ENCODE data around the gene MRPL3. TPM values are rescaled to one million over a fixed set of nuclear protein-coding genes. Genes with fewer than 3 reads are reported as not detected.
"Not testable (repeated sequence)": the region's sequence is repeated elsewhere in the genome, so short reads cannot be mapped to it uniquely, and the experiment has no call there.

The MRPL3 gene
- total and polyA plus RNA-seq, 7 donors, result 61.8 to 86.9 (median 73.8) TPM

DNA sequence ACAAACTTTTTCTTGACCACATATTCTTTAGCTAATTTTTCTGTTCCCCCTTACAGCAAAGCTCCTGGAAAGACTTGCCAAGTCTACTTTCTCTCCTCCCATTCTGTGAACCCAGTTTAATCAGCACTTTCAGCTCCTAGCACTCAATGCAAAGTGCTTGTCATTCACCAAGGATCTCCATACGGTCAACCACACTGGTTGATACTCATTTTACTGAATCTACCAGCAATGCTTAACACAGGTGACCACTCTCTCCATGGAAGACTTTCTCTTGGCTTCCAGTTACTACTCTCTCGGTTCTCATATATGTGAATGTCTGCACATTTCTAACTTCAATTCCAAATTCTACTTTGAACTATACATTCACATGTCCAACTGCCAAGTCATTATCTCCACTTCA is 11.7 kb downstream of the MRPL3 start:
- TF ChIP-seq POLR2AphosphoS5 (IDR thresholded peaks at IDR 0.05) (no peak), EP300 (IDR thresholded peaks at IDR 0.05) (no peak), POLR2A (IDR thresholded peaks at IDR 0.05) (no peak)
- TF ChIP-seq, protein P1, sequence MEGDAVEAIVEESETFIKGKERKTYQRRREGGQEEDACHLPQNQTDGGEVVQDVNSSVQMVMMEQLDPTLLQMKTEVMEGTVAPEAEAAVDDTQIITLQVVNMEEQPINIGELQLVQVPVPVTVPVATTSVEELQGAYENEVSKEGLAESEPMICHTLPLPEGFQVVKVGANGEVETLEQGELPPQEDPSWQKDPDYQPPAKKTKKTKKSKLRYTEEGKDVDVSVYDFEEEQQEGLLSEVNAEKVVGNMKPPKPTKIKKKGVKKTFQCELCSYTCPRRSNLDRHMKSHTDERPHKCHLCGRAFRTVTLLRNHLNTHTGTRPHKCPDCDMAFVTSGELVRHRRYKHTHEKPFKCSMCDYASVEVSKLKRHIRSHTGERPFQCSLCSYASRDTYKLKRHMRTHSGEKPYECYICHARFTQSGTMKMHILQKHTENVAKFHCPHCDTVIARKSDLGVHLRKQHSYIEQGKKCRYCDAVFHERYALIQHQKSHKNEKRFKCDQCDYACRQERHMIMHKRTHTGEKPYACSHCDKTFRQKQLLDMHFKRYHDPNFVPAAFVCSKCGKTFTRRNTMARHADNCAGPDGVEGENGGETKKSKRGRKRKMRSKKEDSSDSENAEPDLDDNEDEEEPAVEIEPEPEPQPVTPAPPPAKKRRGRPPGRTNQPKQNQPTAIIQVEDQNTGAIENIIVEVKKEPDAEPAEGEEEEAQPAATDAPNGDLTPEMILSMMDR (IDR thresholded peaks at IDR 0.05), result no peak
- H3K4me3 ChIP-seq, result no peak overlapping the region
- intact Hi-C loops (cut with DNase I), result no loop called here
- no peak overlapping the region for H3K27ac ChIP-seq
- WGBS, 2 donors, result 95 to 97% methylated on average over 2 of the region's 2 CpGs
- H3K4me1 ChIP-seq, result no peaks in the 10 kb centered on the region
- H3K27me3 ChIP-seq, result no peaks in the 10 kb centered on the region
- no peak for DNase-seq
- H3K9me3 ChIP-seq, result no peaks in the 10 kb centered on the region
- peaks cover 0 to 79% (median 6%) of the 10 kb centered on the region in 4 donors for H3K36me3 ChIP-seq

DNA sequence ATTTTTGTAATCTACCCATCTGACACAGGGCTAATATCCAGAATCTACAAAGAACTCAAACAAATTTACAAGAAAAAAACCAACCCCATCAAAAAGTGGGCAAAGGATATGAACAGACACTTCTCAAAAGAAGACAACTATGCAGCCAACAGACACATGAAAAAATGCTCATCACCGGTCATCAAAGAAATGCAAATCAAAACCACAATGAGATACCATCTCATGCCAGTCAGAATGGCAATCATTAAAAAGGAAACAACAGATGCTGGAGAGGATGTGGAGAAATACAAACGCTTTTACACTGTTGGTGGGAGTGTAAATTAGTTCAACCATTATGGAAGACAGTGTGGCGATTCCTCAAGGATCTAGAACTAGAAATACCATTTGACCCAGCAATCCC is 16.2 kb downstream of the MRPL3 start:
- DNase-seq; intact Hi-C loops (cut with DNase I): not testable (repeated sequence)
- H3K36me3 ChIP-seq, result peaks cover 0 to 70% (median 2%) of the 10 kb centered on the region in 4 donors

DNA sequence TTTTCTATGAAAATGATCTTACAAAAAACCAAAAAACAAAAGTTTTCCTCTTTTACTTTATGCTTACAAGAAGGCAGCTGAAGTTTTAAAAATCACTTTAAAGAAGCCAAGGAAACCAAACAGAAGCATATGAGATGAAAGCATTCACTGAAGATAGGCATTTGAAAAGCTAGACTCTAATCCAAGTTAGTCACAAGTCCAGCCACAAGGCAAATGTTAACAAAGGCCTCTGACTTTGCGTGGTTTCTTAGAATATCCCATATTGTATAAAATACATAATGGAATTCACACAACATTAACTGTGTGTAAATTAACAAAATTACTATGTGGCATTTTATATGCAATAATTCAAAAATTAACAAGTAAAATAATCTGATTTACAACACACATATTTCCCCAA is 17.7 kb downstream of the MRPL3 start:
- H3K4me3 ChIP-seq, result no peak overlapping the region

More for the DNA sequence above, 16.2 kb downstream of the MRPL3 start:
- H3K4me1 ChIP-seq, H3K4me3 ChIP-seq, H3K27me3 ChIP-seq, H3K9me3 ChIP-seq, H3K27ac ChIP-seq: not testable (repeated sequence)
- 76 to 90% methylated on average over 3 of the region's 3 CpGs for WGBS, 2 donors

DNA sequence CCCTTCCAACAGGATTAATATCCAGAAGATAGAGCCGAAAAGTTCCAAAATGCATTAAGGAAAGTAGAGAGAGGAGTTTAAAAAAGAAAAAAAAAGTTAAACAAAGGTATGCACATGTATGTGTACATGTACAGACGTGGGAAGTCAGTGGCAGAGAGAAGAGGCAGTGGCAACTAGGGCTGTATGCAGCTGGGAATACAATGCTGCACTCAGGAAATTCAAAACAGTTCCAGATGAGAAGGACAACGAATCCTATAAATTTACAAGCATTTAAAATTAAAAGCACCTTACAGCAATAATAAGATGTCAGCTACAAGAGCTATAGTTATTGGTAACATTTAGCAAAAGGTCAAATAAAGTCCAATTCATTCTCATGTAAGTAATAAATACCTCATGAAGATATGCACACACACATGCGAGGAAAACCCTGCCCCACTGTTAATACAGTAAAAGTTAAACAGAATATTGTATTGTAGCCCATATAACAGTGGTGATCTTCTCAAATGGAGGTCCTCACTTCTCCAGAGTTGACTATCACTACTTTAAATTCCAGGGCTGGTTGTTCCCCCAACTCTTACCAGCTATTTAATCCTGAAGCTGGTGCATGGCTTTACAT is 18.2 kb downstream of the MRPL3 start:
- H3K4me1 ChIP-seq, result no peaks in the 10 kb centered on the region
- H3K4me3 ChIP-seq, result no peak overlapping the region
- TF ChIP-seq EP300 (IDR thresholded peaks at IDR 0.05) (no peak), POLR2AphosphoS5 (IDR thresholded peaks at IDR 0.05) (no peak), POLR2A (IDR thresholded peaks at IDR 0.05) (no peak)
- TF ChIP-seq, protein P1 (IDR thresholded peaks at IDR 0.05), result no peak
- intact Hi-C loops (cut with DNase I), result no loop called here
- 82 to 95% methylated on average over 4 of the region's 4 CpGs for WGBS, 2 donors
- no peak overlapping the region for H3K27ac ChIP-seq
- peaks cover 0 to 64% (median 2%) of the 10 kb centered on the region in 4 donors for H3K36me3 ChIP-seq
- no peaks in the 10 kb centered on the region for H3K27me3 ChIP-seq
- DNase-seq, result no peak
- H3K9me3 ChIP-seq, result no peaks in the 10 kb centered on the region

More for the DNA sequence above, 17.7 kb downstream of the MRPL3 start:
- no peaks in the 10 kb centered on the region for H3K4me1 ChIP-seq
- TF ChIP-seq POLR2A (IDR thresholded peaks at IDR 0.05), result no peak
- no peak for TF ChIP-seq POLR2AphosphoS5 (IDR thresholded peaks at IDR 0.05)
- TF ChIP-seq, protein P1 (IDR thresholded peaks at IDR 0.05), result no peak
- no peak for TF ChIP-seq EP300 (IDR thresholded peaks at IDR 0.05)
- intact Hi-C loops (cut with DNase I), result no loop called here
- 95 to 100% methylated on average over 1 of the region's 1 CpG for WGBS, 2 donors
- no peak for DNase-seq
- no peaks in the 10 kb centered on the region for H3K27me3 ChIP-seq
- H3K27ac ChIP-seq, result no peak overlapping the region
- peaks cover 0 to 64% (median 2%) of the 10 kb centered on the region in 4 donors for H3K36me3 ChIP-seq
- no peaks in the 10 kb centered on the region for H3K9me3 ChIP-seq

DNA sequence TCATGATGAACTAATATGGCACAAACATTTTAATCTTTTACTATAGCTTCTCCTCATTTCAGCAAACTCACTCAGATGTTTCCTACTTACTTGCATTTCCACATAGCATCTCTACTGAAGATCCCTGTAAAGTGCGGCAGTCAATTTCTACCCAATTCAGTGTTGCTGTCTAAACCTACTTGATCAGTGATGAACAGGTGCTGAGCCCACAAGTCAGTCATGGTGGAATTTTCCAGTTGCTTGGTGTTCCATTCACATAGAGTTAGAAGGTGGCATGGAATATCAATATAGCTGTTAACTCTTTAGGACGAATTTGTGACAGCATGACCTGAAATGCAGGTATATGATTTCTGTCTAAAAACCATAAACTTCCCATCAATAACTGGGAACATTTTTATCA is 22.7 kb downstream of the MRPL3 start:
- TF ChIP-seq EP300 (IDR thresholded peaks at IDR 0.05), result no peak
- TF ChIP-seq, protein P1 (IDR thresholded peaks at IDR 0.05), result no peak
- no peak for TF ChIP-seq POLR2A (IDR thresholded peaks at IDR 0.05)
- no peak for TF ChIP-seq POLR2AphosphoS5 (IDR thresholded peaks at IDR 0.05)
- no peaks in the 10 kb centered on the region for H3K9me3 ChIP-seq
- no peaks in the 10 kb centered on the region for H3K4me1 ChIP-seq
- peaks cover 0 to 32% (median 0%) of the 10 kb centered on the region in 4 donors for H3K36me3 ChIP-seq
- no peak overlapping the region for H3K27ac ChIP-seq
- DNase-seq, result no peak
- 97% methylated on average over 2 of the region's 2 CpGs for WGBS, 2 donors
- intact Hi-C loops (cut with DNase I), result no loop called here
- H3K4me3 ChIP-seq, result no peak overlapping the region
- no peaks in the 10 kb centered on the region for H3K27me3 ChIP-seq
